SK-N-SH (cell line): ENCODE data around the gene RAB40A. TPM values are rescaled to one million over a fixed set of nuclear protein-coding genes. Genes with fewer than 3 reads are reported as not detected.

Experiments used
- CTCF ChIA-PET: fragments of 300-600, 350-600 bp; formaldehyde crosslinking; extraction: SDS; loops from one replicate; lab custom pipeline; 2021; lab: Yijun Ruan, JAX
- POLR2A ChIA-PET: fragments of 350-600 bp; sonication (Branson Sonifier 250); formaldehyde crosslinking; extraction: SDS; loops from one replicate; lab custom pipeline; 2020; ENCODE audit warnings: antibody characterized with exemption, inconsistent platforms; lab: Yijun Ruan, JAX
- DNase-seq: peaks from one replicate; pipeline ENCODE4 v3.0.0; 2012
- H2AFZ ChIP-seq: fragments of 200-600 bp; sonication (generic); 2 replicates; pipeline ENCODE4 v1.8.1; 2016; ENCODE audit warnings: antibody characterized with exemption, mild to moderate bottlenecking, low read depth
- H3F3A ChIP-seq: fragments of 200-600 bp; sonication (generic); replicated peaks from 2 replicates; pipeline ENCODE3; 2016; ENCODE audit warnings: antibody characterized with exemption, mild to moderate bottlenecking; ENCODE audit not compliant: insufficient read depth
- H3K27ac ChIP-seq, 2 experiments: fragments of 200-500 bp in 1 of 2; fragments of 200-600 bp in 1 of 2; sonication (Bioruptor generic) in 1 of 2; sonication (generic), shearing (Covaris generic) in 1 of 2; 2 replicates each; pipeline versions ENCODE4 v1.5.1 to v1.6.1; 2014 to 2016; ENCODE audit warnings: low read depth in 2 of 2, inconsistent platforms in 1 of 2, low read length in 1 of 2, mild to moderate bottlenecking in 1 of 2, mixed read lengths in 1 of 2
- H3K27me3 ChIP-seq: fragments of 200-600 bp; sonication (generic), shearing (Covaris generic); 2 replicates; pipeline ENCODE4 v1.6.1; 2016; ENCODE audit warnings: mixed run types; ENCODE audit not compliant: insufficient read depth
- H3K36me3 ChIP-seq, 2 experiments: fragments of 200-500 bp in 1 of 2; fragments of 200-600 bp in 1 of 2; sonication (Bioruptor generic) in 1 of 2; sonication (generic) in 1 of 2; replicated peaks in 1 of 2; 2 replicates each; pipeline versions ENCODE3 to v1.5.1; 2014 to 2016; ENCODE audit warnings: low read length in 1 of 2, mild to moderate bottlenecking in 1 of 2; ENCODE audit not compliant: insufficient read depth in 2 of 2, control insufficient read depth in 1 of 2
- H3K4me1 ChIP-seq, 2 experiments: fragments of 200-500 bp in 1 of 2; fragments of 200-600 bp in 1 of 2; sonication (Bioruptor generic) in 1 of 2; sonication (generic), shearing (Covaris generic) in 1 of 2; 2 replicates each; pipeline versions ENCODE4 v1.5.1 to v1.6.1; 2014 to 2016; ENCODE audit warnings: low read depth in 1 of 2, low read length in 1 of 2, mixed run types in 1 of 2; ENCODE audit not compliant: insufficient read depth in 2 of 2, control insufficient read depth in 1 of 2
- H3K4me2 ChIP-seq: fragments of 200-600 bp; sonication (generic), shearing (Covaris generic); 2 replicates; pipeline ENCODE4 v1.6.1; 2017; ENCODE audit warnings: mixed run types
- H3K4me3 ChIP-seq, 2 experiments: fragments of 200-500 bp in 1 of 2; fragments of 200-600 bp in 1 of 2; sonication (Bioruptor generic) in 1 of 2; sonication (generic), shearing (Covaris generic) in 1 of 2; 2 replicates each; pipeline versions ENCODE4 v1.5.1 to v1.8.1; 2014 to 2016; ENCODE audit warnings: low read depth in 2 of 2, inconsistent platforms in 1 of 2, low read length in 1 of 2, mild to moderate bottlenecking in 1 of 2, mixed read lengths in 1 of 2, moderate library complexity in 1 of 2
- H3K79me2 ChIP-seq: fragments of 200-600 bp; sonication (generic); 2 replicates; pipeline ENCODE4 v1.8.1; 2017; ENCODE audit warnings: mild to moderate bottlenecking; ENCODE audit not compliant: insufficient read depth
- H3K9ac ChIP-seq: fragments of 200-600 bp; sonication (generic); 2 replicates; pipeline ENCODE4 v1.6.1; 2017; ENCODE audit warnings: mixed run types
- H3K9me2 ChIP-seq: fragments of 200-600 bp; sonication (generic); 2 replicates; pipeline ENCODE4 v1.6.1; 2017; ENCODE audit warnings: mixed run types
- H3K9me3 ChIP-seq: fragments of 200-600 bp; sonication (generic); 2 replicates; pipeline ENCODE4 v1.6.1; 2017; ENCODE audit warnings: mixed run types, mild to moderate bottlenecking, moderate library complexity
- H4K20me1 ChIP-seq: fragments of 200-600 bp; sonication (generic); 2 replicates; pipeline ENCODE4 v1.6.1; 2017; ENCODE audit warnings: mild to moderate bottlenecking, mixed run types; ENCODE audit not compliant: insufficient read depth
- CHD2 ChIP-seq: fragments of 150-350 bp; IDR thresholded peaks from 2 replicates; pipeline ENCODE4 v1.6.1; 2018; ENCODE audit warnings: low read length; ENCODE audit not compliant: partially characterized antibody
- EZH2phosphoT487 ChIP-seq: fragments of 200-600 bp; sonication (generic); IDR thresholded peaks from 2 replicates; pipeline ENCODE4 v1.6.1; 2017; ENCODE audit warnings: low read depth, mixed run types, mild to moderate bottlenecking, antibody characterized with exemption, moderate library complexity, borderline replicate concordance
- GABPA ChIP-seq: IDR thresholded peaks from 2 replicates; pipeline ENCODE4 v1.4.0; 2012; ENCODE audit warnings: low read depth, mild to moderate bottlenecking
- GATA2 ChIP-seq: sonication (generic); formaldehyde crosslinking; IDR thresholded peaks from 2 replicates; pipeline ENCODE4 v1.5.0; 2020; ENCODE audit warnings: mild to moderate bottlenecking, missing genetic modification reagents
- MXI1 ChIP-seq: IDR thresholded peaks from 2 replicates; pipeline ENCODE4 v1.6.1; 2012; ENCODE audit warnings: mild to moderate bottlenecking, low read depth, low read length, improper control_type of control experiment
- NFIC ChIP-seq: IDR thresholded peaks from 2 replicates; pipeline ENCODE4 v1.4.0; 2012; ENCODE audit warnings: borderline replicate concordance
- NRF1 ChIP-seq: IDR thresholded peaks from 2 replicates; pipeline ENCODE4 v1.6.1; 2012; ENCODE audit warnings: low read depth, mild to moderate bottlenecking, low read length
- POLR2AphosphoS5 ChIP-seq: IDR thresholded peaks from 2 replicates; pipeline ENCODE4 v1.6.1; 2012; ENCODE audit warnings: low read depth, low read length
- RAD21 ChIP-seq: IDR thresholded peaks from 2 replicates; pipeline ENCODE4 v1.6.1; 2012; ENCODE audit warnings: mild to moderate bottlenecking, low read length
- RCOR1 ChIP-seq: fragments of 150-350 bp; IDR thresholded peaks from 2 replicates; pipeline ENCODE4 v1.6.1; 2017; ENCODE audit warnings: antibody characterized with exemption, low read length
- SMC3 ChIP-seq: IDR thresholded peaks from 2 replicates; pipeline ENCODE4 v1.6.1; 2012; ENCODE audit warnings: low read depth, low read length, improper control_type of control experiment
- TAF1 ChIP-seq: IDR thresholded peaks from 2 replicates; pipeline ENCODE4 v1.6.1; 2012; ENCODE audit warnings: low read depth, mild to moderate bottlenecking, low read length, moderate library complexity, borderline replicate concordance
- TCF12 ChIP-seq: IDR thresholded peaks from 2 replicates; pipeline ENCODE4 v1.4.0; 2012
- WGBS: methylation state at CpG from one replicate; pipeline ENCODE4 v1.1.6; 2017; ENCODE audit warnings: low lambda C conversion rate; 5-methylcytosine and 5-hydroxymethylcytosine counted together
- polyA plus RNA-seq, 3 experiments: library from polyadenylated mRNA; depleted of rRNA; stranded (reverse); fragments of >200 nt; gene quantifications; 2 replicates each; pipeline ENCODE4 v1.2.3, GENCODE V29; 2012
- TF ChIP-seq, protein P1 (sequence below): IDR thresholded peaks from 2 replicates; pipeline ENCODE4; 2012
- TF ChIP-seq, protein P2 (sequence below): fragments of 150-350 bp; IDR thresholded peaks from 2 replicates; pipeline ENCODE4 v1.6.1; 2017; ENCODE audit warnings: antibody characterized with exemption, low read length, low read depth, borderline replicate concordance
- TF ChIP-seq, protein P3 (sequence below): fragments of 150-350 bp; IDR thresholded peaks from 2 replicates; pipeline ENCODE4 v1.6.1; 2016; ENCODE audit warnings: mild to moderate bottlenecking, low read depth, low read length
- TF ChIP-seq, protein P4 (sequence below): IDR thresholded peaks from 2 replicates; pipeline ENCODE4 v1.6.1; 2012; ENCODE audit warnings: mild to moderate bottlenecking, low read depth, low read length, moderate library complexity
- TF ChIP-seq, protein P5 (sequence below): IDR thresholded peaks from 2 replicates; pipeline ENCODE4 v1.4.0; 2012; ENCODE audit warnings: low read depth

Gene RAB40A
- polyA plus RNA-seq, 1 of the 3 experiments (the other 2 are of a cell fraction): 0.30 TPM

DNA sequence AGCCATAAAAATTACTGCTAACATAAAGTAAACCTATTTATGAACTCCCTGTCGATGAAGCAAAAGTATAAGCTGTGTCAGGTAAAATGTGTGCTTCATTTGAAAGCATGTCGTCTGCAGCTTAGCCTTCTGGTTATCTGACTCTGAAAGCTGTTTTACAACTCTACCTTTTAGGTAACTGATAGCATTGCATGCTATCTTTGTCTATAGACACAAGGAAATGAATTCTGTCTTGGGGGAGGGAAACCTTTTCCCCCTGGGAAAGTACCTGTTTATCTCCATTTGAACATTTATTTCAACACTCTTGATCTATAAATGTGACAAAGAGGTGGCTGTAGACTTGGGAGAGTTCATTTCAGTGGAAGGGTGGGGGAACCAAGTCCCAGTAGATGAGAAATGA lies 51.4 kb downstream of the RAB40A start:
- H3K79me2 ChIP-seq: no peaks in the 10 kb centered on the region
- H2AFZ ChIP-seq: no peak overlapping the region
- ChIA-PET POLR2A (no interaction called here), CTCF (interaction anchor here (1.3 kb wide), 1 partner anchor 124 kb away, joined by 3 read pairs; no protein-coding TSS in a partner anchor)
- TF ChIP-seq, protein P1, sequence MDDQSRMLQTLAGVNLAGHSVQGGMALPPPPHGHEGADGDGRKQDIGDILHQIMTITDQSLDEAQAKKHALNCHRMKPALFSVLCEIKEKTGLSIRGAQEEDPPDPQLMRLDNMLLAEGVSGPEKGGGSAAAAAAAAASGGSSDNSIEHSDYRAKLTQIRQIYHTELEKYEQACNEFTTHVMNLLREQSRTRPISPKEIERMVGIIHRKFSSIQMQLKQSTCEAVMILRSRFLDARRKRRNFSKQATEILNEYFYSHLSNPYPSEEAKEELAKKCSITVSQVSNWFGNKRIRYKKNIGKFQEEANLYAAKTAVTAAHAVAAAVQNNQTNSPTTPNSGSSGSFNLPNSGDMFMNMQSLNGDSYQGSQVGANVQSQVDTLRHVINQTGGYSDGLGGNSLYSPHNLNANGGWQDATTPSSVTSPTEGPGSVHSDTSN: no peak
- TF ChIP-seq EZH2phosphoT487: no peak
- TF ChIP-seq CHD2: no peak
- TF ChIP-seq, protein P2, sequence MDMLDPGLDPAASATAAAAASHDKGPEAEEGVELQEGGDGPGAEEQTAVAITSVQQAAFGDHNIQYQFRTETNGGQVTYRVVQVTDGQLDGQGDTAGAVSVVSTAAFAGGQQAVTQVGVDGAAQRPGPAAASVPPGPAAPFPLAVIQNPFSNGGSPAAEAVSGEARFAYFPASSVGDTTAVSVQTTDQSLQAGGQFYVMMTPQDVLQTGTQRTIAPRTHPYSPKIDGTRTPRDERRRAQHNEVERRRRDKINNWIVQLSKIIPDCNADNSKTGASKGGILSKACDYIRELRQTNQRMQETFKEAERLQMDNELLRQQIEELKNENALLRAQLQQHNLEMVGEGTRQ: no peak
- TF ChIP-seq, protein P3, sequence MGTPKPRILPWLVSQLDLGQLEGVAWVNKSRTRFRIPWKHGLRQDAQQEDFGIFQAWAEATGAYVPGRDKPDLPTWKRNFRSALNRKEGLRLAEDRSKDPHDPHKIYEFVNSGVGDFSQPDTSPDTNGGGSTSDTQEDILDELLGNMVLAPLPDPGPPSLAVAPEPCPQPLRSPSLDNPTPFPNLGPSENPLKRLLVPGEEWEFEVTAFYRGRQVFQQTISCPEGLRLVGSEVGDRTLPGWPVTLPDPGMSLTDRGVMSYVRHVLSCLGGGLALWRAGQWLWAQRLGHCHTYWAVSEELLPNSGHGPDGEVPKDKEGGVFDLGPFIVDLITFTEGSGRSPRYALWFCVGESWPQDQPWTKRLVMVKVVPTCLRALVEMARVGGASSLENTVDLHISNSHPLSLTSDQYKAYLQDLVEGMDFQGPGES: no peak
- TF ChIP-seq GATA2 (CRISPR knock-in tag): no peak
- no peak for TF ChIP-seq NFIC
- H3K27ac ChIP-seq: no peak overlapping the region
- H3K27me3 ChIP-seq: no peaks in the 10 kb centered on the region
- no peak overlapping the region for H3K4me3 ChIP-seq
- H3K36me3 ChIP-seq: no peaks in the 10 kb centered on the region
- no peak overlapping the region for H3K4me2 ChIP-seq
- no peaks in the 10 kb centered on the region for H3K9me2 ChIP-seq
- H4K20me1 ChIP-seq: no peaks in the 10 kb centered on the region
- no peaks in the 10 kb centered on the region for H3K9me3 ChIP-seq
- H3F3A ChIP-seq: no peaks in the 10 kb centered on the region
- WGBS: 47% methylated on average over 2 of the region's 2 CpGs
- no peak for DNase-seq
- peaks cover 0 to 4% of the 10 kb centered on the region in 2 experiments; a peak in 1 of 4 replicates for H3K4me1 ChIP-seq
- no peak overlapping the region for H3K9ac ChIP-seq

DNA sequence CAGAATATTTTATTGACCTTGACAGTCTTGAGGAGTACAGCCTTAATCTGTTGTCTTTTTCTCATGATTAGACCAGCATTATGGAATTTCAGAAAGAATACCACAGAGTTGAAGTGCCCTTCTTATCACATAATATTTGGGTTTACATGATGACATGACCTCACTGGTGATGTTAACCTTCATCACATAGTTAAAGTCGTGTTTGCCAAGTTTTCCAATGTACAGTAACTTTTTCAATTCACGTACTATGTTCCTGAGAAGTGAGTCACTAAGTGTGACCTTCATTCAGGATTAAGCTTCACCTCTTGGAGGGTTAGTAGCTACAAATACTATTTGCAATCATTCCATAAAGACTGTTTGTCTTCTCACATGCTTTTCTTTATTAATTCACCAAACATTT lies 52.1 kb downstream of the RAB40A start:
- no peak for DNase-seq
- Histone ChIP-seq H3K4me3 (no peak overlapping the region), H3K36me3 (no peaks in the 10 kb centered on the region), H3K4me1 (peaks cover 0 to 4% of the 10 kb centered on the region in 2 experiments; a peak in 1 of 4 replicates), H3K4me2 (no peak overlapping the region), H3K9me3 (no peaks in the 10 kb centered on the region), H3K27me3 (no peaks in the 10 kb centered on the region), H3K79me2 (no peaks in the 10 kb centered on the region), H3F3A (no peaks in the 10 kb centered on the region), H3K9ac (no peak overlapping the region), H3K27ac (no peak overlapping the region), H2AFZ (no peak overlapping the region), H3K9me2 (no peaks in the 10 kb centered on the region), H4K20me1 (no peaks in the 10 kb centered on the region)
- WGBS: 20% methylated on average over 2 of the region's 2 CpGs
- POLR2A ChIA-PET: no interaction called here
- TF ChIP-seq TAF1 (no peak), MXI1 (no peak), CHD2 (no peak), GABPA (no peak), EZH2phosphoT487 (no peak), GATA2 (CRISPR knock-in tag) (no peak), RCOR1 (no peak), NRF1 (no peak), RAD21 (no peak), NFIC (no peak), POLR2AphosphoS5 (no peak), SMC3 (no peak), TCF12 (no peak)
- TF ChIP-seq, protein P2: no peak
- TF ChIP-seq, protein P4, sequence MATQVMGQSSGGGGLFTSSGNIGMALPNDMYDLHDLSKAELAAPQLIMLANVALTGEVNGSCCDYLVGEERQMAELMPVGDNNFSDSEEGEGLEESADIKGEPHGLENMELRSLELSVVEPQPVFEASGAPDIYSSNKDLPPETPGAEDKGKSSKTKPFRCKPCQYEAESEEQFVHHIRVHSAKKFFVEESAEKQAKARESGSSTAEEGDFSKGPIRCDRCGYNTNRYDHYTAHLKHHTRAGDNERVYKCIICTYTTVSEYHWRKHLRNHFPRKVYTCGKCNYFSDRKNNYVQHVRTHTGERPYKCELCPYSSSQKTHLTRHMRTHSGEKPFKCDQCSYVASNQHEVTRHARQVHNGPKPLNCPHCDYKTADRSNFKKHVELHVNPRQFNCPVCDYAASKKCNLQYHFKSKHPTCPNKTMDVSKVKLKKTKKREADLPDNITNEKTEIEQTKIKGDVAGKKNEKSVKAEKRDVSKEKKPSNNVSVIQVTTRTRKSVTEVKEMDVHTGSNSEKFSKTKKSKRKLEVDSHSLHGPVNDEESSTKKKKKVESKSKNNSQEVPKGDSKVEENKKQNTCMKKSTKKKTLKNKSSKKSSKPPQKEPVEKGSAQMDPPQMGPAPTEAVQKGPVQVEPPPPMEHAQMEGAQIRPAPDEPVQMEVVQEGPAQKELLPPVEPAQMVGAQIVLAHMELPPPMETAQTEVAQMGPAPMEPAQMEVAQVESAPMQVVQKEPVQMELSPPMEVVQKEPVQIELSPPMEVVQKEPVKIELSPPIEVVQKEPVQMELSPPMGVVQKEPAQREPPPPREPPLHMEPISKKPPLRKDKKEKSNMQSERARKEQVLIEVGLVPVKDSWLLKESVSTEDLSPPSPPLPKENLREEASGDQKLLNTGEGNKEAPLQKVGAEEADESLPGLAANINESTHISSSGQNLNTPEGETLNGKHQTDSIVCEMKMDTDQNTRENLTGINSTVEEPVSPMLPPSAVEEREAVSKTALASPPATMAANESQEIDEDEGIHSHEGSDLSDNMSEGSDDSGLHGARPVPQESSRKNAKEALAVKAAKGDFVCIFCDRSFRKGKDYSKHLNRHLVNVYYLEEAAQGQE: no peak
- TF ChIP-seq, protein P5, sequence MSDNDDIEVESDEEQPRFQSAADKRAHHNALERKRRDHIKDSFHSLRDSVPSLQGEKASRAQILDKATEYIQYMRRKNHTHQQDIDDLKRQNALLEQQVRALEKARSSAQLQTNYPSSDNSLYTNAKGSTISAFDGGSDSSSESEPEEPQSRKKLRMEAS: no peak
- CTCF ChIA-PET: no interaction called here
